ENCODE data around the gene STRAP.
"Not testable (repeated sequence)": the region's sequence is repeated elsewhere in the genome, so short reads cannot be mapped to it uniquely, and the experiment has no call there.

Gene STRAP

GRCh38 chr12:15928870-15929571, 46.8 kb downstream of the STRAP start:
- no peak for DNase-seq

DNA sequence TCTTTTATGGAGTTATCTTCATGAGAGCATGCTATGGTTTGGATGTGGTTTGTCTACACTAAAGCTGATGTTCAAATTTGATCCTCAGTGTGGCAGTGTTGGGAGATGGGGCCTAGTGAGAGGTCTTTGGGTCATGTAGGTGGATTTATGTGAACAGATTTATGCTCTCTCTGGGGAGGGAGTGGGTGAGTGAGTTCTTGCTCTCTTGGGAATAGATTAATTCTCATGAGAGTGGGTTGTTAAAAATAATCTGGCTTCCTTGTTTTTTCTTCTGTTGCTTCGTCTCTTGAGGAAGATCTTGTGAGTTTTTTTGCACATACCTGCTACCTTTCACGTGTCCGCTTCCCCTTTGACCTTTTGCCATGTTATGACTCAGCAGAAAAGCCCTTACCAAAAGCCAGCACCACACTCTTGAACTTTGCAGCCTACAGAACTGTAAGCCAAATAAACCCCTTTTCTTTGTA, 49.4 kb downstream of the STRAP start:
- DNase-seq: no peak

GRCh38 chr12:15932327-15932726, 50.1 kb downstream of the STRAP start:
- no peak for DNase-seq

GRCh38 chr12:15932971-15933370, 50.8 kb downstream of the STRAP start:
- no peak for DNase-seq

DNA sequence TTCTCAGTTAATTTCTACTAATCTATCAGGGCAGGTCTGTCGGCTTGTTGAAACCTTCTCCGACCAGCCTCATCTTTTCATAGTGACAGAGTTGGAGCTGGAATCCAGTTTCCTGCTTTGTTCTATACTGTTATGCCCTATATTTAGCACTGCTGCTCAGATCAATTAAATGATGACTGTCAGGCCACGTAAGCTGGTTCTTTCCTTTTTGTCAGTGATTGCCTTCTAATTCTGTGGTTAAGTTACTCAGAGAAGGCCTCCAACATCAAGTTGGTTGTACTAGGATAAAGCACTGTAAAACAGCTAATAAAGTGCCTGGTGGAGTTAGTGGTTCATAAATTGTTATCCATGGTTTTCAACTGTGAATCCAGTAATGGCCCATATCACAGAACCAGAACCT, 51.6 kb downstream of the STRAP start:
- no peak for DNase-seq

GRCh38 chr12:15936751-15937150, 54.6 kb downstream of the STRAP start:
- DNase-seq: no peak

- DNase-seq: no peak
Measured at GRCh38 chr12:15937902-15938301, 55.7 kb downstream of the STRAP start.

DNA sequence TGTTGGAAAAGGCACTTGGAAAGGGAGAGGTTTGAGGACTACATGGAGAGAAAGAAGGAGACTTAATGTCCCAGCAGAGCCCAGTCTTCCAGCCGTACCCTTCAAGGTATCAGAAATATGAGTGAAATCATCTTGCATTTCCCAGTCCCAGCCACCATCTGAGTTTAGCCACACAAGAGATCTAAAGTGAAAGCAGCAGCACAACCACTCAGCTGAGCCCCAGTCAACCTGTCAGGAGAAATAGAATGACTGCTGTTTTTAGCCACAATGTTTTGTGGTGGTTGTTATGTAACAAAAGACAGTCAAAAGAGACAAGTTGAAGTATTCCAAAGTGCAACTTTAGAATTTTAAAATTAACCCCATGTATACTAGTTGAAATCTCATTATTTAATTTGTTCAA, 56.9 kb downstream of the STRAP start:
- no peak for DNase-seq

DNA sequence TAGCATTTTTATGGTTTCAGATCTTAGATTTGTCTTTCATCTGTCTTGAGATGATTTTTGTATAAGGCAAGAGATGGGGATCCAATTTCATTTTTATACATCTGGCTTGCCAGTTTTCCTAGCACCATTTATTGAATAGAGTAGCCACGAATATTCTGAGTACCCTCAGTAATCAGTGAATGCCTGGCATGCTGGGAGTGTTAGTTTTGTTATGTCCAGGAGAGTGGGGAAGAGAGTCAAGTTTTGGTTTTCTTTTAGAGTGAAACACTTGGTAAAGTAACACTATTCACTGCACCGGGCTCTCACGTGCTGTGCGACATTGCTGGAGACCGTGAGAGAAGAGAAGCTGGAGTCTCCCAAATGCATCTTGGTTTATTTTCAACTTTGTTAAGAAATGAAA, 60.3 kb downstream of the STRAP start:
- DNase-seq: no peak

DNA sequence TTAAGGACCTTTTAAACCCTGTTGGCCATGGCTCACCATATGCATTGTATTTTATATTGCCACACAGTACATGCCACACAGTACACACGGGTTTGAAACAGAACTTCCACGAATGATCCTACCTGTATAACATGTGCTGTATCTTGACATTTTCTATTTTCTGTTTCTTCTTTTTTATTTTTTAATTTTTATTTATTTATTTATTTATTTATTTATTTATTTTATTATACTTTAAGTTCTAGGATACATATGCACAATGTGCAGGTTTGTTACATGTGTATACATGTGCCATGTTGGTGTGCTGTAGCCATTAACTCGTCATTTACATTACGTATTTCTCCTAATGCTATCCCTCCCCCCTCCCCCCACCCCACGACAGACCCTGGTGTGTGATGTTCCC, 61.3 kb downstream of the STRAP start:
- DNase-seq: not testable (repeated sequence)

DNA sequence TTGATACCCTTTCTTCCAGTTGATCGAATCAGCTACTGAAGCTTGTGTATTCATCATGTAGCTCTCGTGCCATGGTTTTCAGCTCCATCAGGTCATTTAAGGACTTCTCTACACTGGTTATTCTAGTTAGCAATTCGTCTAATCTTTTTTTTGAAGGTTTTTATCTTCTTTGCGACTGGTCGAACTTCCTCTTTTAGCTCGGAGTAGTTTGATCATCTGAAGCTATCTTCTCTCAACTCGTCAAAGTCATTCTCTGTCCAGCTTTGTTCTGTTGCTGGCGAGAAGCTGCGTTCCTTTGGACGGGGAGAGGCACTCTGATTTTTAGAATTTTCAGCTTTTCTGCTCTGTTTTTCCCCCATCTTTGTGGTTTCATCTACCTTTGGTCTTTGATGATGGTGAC, 66.3 kb downstream of the STRAP start:
- not testable (repeated sequence) for DNase-seq

Data from left hindlimb (tissue), 1 donor.